Hematopoietic multipotent progenitor cell (in vitro differentiated cells): Measurements from ENCODE around the gene PRR19. TPM values are rescaled to one million over a fixed set of nuclear protein-coding genes. Genes with fewer than 3 reads are reported as not detected.
"Not testable (repeated sequence)": the region's sequence is repeated elsewhere in the genome, so short reads cannot be mapped to it uniquely, and the experiment has no call there.

Experiments used
- DNase-seq, 3 donors: peaks; one replicate each; pipeline ENCODE4 v3.0.0-alpha.2; 2011 to 2015; ENCODE audit warnings: low read depth in 2 of 3, low spot score in 2 of 3
- total RNA-seq: library from RNA; depleted of rRNA; stranded (reverse); fragments of >200 nt; gene quantifications from one replicate; pipeline ENCODE4 v1.2.3, GENCODE V29; 2012

The PRR19 gene
- total RNA-seq, 1 donor: 0.54 TPM

DNA sequence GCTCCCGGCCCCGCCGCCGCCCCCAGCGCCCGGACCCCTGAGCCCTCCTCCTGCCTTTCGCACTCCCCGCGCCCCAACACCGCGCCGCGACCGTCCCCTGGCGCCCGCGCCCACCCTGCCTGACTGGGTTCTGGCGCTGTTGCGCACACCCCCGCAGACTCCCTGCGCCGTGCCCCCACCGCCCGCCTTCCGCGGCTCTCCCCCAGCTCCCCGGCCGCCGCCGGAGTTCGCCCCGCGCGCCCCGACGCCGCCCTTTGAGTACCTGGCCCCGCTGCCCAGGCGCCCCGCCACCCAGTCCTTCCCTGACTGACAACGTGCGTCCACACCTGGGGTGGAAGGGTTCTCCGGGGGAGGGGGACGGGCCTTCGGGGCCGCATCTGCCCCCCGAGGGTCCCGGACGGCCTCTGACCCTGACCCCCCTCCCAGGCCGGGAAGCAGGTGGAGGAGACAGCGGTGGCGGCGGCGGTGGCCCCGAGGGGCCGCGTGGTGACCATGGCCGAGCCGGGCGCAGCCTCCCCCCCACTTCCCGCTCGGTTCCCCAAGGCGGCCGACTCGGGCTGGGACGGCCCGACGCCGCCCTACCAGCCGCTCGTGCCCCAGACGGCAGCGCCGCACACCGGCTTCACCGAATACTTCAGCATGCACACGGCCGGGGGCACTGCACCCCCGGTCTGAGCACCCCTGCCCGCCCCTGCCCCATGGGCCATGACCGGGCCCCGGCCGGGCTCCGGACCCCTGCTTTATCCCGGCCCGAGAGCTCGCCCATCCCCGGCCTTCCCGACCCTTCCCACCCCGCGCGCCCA, 22.1 kb downstream of the PRR19 start:
- DNase-seq: peak in 1 of 3 donors; percentile 33

DNA sequence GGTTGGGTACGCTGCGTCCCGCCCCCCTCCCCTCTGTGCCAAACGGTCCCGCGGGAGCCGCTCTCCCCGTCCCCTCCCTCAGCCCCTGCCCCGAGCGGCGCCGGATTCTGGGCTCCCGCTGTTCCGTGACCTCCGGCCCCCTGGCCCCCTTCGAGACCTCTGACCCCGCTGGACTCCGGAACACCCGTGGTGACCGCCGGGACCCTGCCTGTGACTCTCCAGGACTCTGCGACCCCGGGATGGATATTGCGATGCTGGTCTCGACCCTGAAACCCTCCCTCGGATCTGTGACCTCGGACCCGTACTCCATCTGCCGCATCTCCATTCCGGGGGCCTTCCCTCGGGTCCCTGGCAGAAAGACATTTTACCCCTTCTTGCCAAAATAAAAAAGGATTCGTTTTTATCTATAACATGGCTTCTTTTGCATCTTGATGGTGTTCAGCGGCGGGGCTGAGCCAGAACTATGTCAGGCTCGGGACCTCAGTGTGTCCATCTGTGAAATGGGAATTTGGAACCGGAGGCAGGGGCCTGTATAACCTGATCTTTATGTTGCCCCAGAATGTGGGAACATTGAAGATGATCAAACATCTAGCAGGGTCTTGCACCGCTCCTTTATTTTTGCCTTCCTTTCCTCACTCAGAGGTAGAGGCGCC, 22.8 kb downstream of the PRR19 start:
- DNase-seq: no peak

DNA sequence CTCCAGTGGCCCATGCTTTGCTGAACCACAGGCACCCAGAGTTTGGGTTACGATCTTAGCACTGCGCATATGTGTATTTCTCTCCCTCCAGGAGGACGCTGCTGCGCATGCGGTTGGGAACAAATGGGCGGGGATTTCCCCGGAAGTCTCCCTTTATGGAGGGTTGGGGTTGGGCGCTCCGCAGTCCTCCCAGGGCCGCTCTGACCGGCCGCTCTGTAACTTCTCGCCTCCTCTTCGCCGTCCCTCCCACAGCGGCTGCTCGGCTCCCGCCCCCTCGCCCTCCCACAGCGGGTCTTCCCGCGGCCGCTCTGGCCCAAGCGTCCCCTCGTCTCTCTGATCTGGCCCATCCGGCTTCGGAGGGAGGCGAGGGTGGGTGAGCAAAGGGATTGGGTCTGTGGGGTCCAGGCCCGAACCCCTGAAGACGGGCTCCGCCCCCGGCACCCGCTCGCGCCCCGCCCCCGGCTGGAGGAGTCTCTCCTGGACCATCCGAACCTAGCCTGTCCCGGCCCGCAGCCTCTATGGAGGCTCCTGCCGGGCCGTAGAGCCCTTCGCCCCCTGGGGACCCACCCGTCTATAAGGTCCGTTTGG, 23.5 kb downstream of the PRR19 start, which contains the start of gene MEGF8:
TSS of gene MEGF8 (plus strand) at position 328 of the 588 bp plus-strand sequence. CDS start 609 bp downstream, outside the sequence.
- peak; percentile 90 to 99 (median 99) for DNase-seq

DNA sequence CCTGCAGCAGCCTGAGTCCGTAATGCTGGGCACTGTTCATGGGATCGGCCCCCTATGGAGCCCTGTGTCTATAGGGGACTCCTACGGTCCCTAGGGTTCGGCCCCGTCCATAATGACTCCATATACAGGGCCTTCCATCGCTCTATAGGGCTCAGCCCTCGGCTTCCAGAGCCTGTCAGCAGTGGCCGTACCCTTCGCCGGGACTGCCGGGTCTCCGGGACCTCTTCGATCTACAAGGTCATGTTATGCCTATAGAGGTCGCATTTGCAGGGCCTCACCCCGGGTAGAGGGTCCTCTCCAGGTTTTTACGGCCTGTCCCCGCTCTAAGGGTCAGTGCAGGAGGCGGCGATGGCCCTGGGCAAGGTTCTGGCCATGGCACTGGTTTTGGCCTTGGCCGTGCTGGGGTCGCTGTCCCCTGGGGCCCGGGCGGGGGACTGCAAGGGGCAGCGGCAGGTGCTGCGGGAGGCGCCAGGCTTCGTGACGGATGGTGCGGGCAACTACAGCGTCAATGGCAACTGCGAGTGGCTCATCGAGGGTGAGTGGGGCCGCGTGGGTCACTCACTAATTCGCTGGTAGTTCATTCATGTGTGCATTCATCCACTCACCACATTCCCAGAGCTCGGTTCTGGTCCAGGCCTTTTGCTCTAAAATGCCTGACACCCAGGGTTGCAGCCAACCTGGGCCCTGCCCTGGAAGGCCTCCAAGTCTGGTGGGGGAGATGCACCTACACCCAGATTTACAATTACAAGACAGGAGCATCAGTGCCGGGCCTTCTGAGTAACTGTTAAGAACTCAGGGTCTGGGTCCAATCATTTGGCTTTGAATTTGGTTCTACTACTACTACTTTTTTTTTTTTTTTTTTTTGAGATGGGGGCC, 24.2 kb downstream of the PRR19 start:
- DNase-seq: peak in 1 of 3 donors; percentile 34

DNA sequence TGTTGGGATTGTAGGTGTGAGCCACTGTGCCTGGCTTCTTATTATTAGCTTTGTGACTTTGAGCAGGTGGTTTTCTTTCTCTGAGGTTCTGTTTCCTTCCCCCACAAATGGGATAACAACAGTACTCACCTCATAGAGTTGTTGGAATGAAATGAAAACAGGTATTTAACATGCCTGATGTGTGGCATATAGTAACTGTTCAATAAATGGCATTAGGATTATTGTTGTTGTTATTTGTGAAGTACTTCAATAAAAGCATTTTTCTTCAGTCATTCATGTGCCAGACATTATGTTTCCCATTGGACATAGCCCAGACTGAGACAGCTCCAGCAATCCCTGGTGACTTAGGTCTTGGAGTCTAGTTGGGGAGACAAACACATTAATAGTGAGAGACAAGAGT, 25.0 kb downstream of the PRR19 start:
- DNase-seq: no peak

DNA sequence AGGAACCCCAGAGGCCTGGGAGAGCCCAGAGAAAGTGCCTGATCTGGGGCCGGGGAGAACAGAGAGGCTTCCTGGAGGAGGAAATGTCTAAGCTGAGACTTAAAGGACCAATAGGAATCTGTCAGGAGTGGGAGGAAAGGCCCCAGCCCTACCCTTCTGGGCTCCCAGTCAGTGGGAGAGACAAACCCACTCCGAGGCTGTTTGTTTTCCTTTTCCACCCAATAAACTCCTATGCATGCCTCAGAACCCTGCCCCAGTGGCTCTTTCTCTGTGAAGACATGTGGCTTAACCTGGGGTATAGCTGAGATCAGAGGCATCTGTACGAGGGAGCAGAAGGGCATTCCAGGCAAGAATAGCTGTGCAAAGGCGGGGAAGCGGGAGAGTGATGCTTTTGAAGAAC, 25.4 kb downstream of the PRR19 start:
- no peak for DNase-seq

DNA sequence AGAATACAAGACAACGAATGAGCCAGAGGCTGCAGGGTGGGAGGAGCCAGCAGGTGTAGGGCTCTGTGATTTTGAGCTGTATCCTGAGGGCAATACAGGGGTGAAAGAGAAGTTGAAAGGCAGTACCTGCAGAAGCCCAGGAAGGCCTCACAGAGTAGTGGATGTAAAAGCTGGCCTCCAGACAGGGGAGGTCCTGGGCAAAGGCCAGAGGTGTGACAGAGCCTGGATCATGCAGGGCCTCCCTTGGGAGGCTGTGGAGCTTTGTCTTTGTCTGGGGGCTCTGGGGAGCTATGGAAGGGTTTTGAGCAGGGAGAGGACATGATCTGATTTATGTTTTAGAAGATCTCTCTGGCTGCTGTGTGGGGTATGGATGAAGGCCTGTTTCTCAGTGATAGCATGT, 26.2 kb downstream of the PRR19 start:
- no peak for DNase-seq

DNA sequence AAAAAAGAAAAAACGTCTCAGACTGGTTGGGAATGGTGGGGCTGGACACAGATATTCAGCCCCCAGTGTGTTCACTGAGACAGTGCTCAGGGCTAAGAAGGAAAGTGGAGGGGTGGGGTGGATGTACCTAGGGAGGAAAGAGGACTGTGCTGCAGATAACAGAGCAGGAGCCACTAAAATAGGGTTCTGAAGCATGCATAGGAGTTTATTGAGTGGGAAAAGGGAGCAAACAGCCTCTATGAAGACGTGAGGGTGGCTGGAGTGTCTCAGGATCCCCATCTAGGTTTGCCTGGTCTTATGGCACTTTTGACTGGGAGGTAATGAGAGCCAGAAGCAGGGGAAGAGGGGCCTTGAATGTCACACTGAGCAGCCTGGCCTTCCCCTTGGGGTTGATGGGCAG, 26.9 kb downstream of the PRR19 start:
- no peak for DNase-seq

DNA sequence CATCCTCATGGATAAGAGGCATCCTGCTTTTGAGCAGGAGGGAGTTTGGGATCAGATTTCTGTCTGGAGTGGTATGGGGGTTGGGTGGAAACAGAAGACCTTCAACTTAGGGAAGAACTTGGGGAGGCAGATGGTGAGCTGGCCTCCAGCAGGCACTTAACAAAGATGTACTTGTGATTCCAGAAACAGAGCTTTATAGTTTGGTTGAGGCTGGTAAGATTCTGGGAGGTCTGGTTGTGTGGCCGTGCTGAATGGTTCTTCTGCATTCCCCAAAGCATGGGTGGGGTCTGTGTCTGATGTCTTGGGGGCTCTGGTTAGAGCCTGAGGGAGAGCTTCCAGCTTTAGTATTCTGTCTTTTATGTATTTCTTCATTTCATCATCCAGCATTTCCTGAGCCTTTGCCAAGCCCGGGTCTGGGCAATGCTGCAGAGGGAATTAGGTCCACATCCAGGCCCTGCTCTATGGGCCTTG, 28.3 kb downstream of the PRR19 start:
- no peak for DNase-seq

DNA sequence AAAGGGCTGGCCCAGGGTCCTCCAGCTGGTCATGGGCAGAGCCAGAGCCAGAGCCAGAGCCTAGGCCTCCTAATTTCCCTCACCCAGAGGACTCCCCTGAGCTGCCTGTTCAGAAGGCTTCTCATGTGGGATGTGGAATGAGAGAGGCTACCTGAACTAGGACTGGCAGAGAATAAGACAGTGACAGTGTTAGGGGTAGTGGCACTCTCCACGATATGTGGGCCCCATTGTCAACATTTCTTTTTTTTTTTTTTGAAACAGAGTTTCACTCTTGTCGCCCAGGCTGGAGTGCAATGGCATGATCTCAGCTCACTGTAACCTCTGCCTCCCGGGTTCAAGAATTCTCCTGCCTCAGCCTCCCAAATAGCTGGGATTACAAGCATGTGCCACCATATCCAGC, 29.4 kb downstream of the PRR19 start:
- not testable (repeated sequence) for DNase-seq

DNA sequence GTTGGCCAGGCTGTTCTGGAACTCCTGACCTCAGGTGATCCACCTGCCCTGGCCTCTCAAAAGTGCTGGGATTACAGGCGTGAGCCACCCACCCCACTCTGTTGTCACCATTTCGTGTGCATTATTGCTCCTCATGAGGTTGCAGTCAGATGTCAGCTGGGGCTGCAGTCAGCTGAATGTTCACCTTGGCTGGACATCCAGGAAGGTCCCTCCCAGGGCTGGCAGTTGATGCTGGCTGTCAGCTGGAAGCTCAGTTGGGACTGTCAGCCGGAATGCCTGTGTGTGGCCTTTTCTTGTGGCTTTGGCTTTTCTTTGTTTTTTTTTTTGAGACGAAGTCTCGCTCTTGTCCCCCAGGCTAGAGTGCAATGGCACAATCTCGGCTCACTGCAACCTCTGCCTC, 30.1 kb downstream of the PRR19 start:
- DNase-seq: no peak

DNA sequence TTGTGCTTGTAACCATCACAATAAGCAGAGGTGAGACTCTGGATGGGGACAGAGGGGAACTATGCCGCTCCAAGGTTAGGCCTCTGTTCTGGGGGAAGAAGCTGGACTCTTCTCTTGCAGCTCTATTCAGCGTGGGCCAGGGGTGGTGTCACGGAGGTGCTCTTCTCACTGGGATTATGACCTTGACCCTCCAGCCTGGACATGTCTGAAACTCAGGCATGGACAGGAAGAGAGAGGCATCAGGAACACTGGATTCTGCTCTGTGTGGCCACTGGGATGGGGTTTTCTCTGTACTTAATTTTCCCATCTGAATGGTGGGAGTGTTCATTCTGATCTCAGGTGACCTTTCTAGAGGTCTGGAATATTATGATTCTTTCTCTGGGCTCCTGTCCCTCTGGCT, 31.1 kb downstream of the PRR19 start:
- DNase-seq: no peak

DNA sequence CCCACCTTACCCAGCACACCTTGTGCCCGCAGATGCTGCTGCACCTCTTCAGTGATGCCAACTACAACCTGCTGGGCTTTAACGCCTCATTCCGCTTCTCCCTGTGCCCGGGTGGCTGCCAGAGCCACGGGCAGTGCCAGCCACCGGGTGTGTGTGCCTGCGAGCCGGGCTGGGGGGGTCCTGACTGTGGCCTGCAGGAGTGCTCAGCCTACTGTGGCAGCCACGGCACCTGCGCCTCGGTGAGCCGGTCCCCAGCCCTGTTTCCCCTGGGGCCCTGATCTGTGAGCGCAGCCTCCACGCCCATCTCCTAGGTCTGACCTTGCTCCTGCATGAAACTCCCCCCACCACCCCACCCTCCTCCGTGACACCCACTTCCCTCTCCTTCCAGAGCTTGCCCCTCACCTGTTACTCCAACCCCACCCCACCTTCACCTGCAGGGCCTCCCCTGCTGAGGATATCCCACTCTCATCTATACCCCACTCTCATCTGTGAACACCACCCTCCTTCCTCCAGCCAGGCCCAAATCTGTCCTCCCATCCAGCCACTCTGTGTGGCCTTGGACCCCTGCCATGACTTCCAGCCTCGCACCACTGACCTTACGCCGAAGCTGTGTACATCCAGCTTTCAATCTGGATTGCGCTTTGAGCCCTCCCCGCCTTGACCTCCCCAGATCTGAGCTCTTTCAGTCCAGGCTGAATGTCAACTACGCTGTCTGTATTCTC, 32.2 kb downstream of the PRR19 start:
- no peak for DNase-seq

DNA sequence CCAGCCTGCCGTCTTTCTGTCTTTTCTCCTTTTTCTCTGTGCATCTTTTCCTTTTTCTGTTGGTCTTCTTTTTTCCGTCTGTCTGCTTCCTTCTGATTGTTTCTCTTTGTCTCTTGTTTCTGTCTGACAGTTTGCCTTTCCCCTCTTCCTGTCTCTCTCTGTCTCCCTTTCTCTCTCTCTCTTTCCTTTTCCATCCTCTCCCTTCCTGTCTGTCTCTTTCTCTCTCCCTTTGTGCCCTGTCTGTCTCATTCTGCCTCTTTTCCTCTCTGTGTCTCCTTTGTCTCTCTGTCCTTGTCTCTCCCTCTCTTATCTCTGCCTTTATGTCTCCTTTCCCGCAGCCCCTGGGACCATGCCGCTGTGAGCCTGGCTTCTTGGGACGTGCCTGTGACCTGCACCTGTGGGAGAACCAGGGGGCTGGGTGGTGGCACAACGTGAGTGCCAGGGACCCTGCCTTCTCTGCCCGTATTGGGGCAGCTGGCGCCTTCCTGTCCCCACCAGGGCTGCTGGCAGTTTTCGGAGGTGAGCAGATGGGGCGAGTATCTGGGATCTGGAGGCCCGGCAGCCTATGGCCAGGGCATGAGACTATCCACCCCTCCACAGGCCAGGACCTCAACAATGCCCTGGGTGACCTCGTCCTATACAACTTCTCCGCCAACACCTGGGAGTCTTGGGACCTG, 32.9 kb downstream of the PRR19 start:
- DNase-seq: no peak

DNA sequence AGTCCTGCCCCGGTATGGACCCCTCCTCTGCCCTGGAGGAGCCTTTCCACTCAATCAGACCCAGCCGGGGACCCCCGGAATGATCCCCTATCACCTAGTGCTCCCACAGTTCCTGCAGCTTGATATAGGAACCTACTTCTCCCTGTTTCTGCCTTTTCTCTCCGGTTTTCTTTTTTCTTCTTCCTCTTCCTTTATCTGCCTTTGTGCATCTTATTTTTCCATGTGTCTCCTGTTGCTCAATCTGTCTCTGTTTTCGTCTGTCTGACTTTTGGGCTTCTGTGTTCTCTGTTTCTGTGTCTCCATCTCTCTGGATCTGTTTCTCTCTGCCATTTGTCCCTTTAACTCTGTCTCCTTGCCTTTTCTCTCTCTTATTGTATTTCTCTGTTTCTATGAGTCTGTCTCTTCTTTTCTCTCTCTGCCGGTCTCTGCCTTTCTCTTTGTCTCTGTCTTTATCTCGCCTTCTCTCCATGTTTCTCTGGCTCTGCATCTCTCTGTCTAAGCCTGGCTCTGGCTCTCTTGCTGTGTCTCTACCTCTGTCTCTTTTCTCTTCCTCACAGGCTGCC, 33.5 kb downstream of the PRR19 start:
- DNase-seq: no peak

DNA sequence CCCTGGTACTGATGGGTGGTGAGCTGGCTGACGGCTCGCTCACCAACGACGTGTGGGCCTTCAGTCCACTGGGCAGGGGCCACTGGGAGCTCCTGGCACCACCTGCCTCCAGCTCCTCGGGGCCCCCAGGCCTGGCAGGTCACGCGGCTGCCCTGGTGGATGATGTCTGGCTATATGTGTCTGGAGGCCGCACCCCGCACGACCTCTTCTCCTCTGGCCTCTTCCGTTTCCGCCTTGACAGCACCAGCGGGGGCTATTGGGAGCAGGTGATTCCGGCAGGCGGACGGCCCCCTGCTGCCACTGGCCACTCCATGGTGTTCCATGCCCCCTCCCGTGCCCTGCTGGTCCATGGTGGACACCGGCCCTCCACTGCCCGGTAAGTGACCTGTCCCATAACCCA, 34.0 kb downstream of the PRR19 start:
- DNase-seq: no peak

DNA sequence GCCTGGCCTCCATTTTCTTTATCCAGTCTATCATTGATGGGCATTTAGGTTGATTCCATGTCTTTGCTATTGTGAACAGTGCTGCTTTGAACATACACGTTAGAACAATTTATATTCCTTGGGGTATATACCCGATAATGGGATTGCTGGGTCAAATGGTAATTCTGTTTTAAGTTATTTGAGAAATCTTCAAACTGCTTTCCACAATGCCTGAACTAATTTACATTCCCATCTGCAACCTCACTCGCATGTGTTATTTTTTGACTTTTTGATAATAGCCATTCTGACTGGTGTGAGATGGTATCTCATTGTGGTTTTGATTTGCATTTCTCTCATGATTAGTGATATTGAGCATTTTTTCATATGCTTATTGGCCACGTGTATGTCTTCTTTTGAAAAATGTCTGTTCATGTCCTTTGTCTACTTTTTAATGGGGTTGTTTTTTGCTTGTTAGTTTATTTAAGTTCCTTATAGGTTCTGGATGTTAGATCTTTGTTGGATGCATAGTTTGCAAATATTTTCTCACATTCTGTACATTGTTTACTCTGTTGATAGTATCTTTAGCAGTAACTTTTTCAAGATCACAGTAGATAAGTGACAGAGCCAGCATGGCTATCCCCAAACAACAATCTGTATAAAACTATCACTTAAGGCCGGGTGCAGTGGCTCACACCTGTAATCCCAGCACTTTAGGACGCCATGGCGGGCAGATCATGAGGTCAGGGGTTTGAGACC, 37.4 kb downstream of the PRR19 start:
- DNase-seq: not testable (repeated sequence)

DNA sequence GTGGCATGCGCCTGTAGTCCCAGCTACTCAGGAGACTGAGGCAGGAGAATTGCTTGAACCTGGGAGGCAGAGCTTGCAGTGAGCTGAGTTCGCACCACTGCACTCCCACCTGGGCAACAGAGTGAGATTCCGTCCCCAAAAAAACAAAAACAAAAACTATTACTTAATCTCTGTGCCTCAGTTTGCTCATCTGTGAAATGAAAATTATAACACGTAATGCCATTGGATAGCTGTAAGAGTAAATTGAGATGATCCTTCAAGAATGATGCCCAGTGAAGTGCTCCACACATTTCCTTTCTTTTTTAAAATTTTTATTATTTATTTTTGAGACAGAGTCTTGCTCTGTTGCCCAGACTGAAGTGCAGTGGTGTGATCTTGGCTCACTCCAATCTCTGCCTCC, 38.0 kb downstream of the PRR19 start:
- DNase-seq: not testable (repeated sequence)
